ENCODE measurements around the gene ZNF93.
"Not testable (repeated sequence)": the region's sequence is repeated elsewhere in the genome, so short reads cannot be mapped to it uniquely, and the experiment has no call there.

Gene ZNF93

GRCh38 chr19:19911150-19911549, 10.4 kb downstream of the ZNF93 start:
- no peak for TF ChIP-seq CTCF (IDR thresholded peaks at IDR 0.05; ENCODE audit: control insufficient read depth, extremely low read depth, insufficient read depth)
- no peak overlapping the region for H3K4me3 ChIP-seq (ENCODE audit: low read depth, low read length)
- no peak for DNase-seq (ENCODE audit: low read depth)

- no peak for TF ChIP-seq CTCF (IDR thresholded peaks at IDR 0.05; ENCODE audit: control insufficient read depth, extremely low read depth, insufficient read depth)
- H3K4me3 ChIP-seq (ENCODE audit: low read depth, low read length), result no peak overlapping the region
- no peak for DNase-seq (ENCODE audit: low read depth)
These were observed 13.8 kb downstream of the ZNF93 start for GRCh38 chr19:19914596-19914995.

- 0 out of 2 replicates have a peak, but pooled peaks have one; percentile 13 for TF ChIP-seq CTCF (IDR thresholded peaks at IDR 0.05; ENCODE audit: control insufficient read depth, extremely low read depth, insufficient read depth)
- DNase-seq (ENCODE audit: low read depth); H3K4me3 ChIP-seq (ENCODE audit: low read depth, low read length): not testable (repeated sequence)
These were observed 29.7 kb downstream of the ZNF93 start for GRCh38 chr19:19930417-19930816.

GRCh38 chr19:19933432-19934314, 32.9 kb downstream of the ZNF93 start:
- not testable (repeated sequence) for DNase-seq (ENCODE audit: low read depth); H3K4me3 ChIP-seq (ENCODE audit: low read depth, low read length)

GRCh38 chr19:19937403-19937802, 36.7 kb downstream of the ZNF93 start:
- no peak for TF ChIP-seq CTCF (IDR thresholded peaks at IDR 0.05; ENCODE audit: control insufficient read depth, extremely low read depth, insufficient read depth)
- DNase-seq (ENCODE audit: low read depth), result no peak
- H3K4me3 ChIP-seq (ENCODE audit: low read depth, low read length), result no peak overlapping the region

GRCh38 chr19:19938449-19938848, 37.7 kb downstream of the ZNF93 start:
- no peak for DNase-seq (ENCODE audit: low read depth)
- H3K4me3 ChIP-seq (ENCODE audit: low read depth, low read length), result no peak overlapping the region
- no peak for TF ChIP-seq CTCF (IDR thresholded peaks at IDR 0.05; ENCODE audit: control insufficient read depth, extremely low read depth, insufficient read depth)

- H3K4me3 ChIP-seq (ENCODE audit: low read depth, low read length), result no peak overlapping the region
- no peak for TF ChIP-seq CTCF (IDR thresholded peaks at IDR 0.05; ENCODE audit: control insufficient read depth, extremely low read depth, insufficient read depth)
These were observed 43.3 kb downstream of the ZNF93 start for GRCh38 chr19:19943848-19944582.

More at GRCh38 chr19:19943848-19944582, 43.3 kb downstream of the ZNF93 start:
- DNase-seq (ENCODE audit: low read depth), result no peak

Data from LNCaP clone FGC (cell line).